ENCODE data around the gene MATR3.

Gene MATR3

DNA sequence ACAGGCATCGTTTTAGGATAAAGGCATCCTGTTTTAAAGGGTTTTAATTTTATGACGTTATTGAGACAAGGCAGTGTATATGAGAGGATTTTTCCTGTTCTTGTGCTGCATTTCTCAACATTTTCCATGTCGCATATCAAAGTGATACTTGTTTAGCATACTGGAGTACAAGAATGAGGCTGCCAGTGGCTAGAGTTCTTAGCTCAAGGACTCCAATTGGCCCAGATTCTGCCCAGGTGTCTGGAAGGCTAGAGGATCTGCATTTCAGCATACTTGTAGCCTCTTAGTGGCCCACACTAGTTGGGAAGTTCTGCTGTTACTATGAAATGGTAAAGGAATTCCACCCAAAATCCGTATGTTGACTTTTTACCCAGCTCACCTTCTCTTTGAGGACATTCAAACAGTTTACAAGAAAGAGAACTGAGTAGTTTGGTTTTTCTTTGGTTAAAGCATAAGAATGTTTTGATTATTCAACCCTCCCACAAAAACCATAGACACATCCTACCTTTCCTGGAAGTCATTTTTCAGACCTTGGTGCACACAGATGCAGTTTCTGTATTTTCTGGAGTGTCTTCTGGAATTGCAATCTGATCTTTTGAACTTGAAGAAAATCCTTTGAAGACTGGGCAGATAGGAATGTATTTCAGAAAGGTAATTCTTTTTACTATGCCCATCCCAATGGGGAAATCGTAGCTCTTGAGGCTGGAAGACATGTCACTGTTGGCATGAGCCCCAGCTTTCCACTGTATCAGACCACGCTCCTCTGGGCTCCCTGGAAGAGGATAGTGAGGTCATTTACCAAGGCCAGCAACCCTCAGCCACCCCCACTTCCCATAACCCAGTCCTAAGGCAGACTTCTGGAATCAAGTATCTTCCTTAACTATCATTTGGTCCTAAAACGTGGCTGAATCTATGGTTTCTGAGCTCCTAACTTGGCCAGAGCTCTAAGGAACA is 78.2 kb downstream of the MATR3 start:
- no peak overlapping the region for H3K4me3 ChIP-seq (ENCODE audit: low read length)
- TF ChIP-seq CTCF (conservative IDR thresholded peaks at IDR 0.05; ENCODE audit: low read length): no peak
- no peak for DNase-seq (ENCODE audit: low read depth)

- DNase-seq (ENCODE audit: low read depth): no peak
- H3K4me3 ChIP-seq (ENCODE audit: low read length): no peak overlapping the region
- TF ChIP-seq CTCF (conservative IDR thresholded peaks at IDR 0.05; ENCODE audit: low read length): no peak
These were observed 81.4 kb downstream of the MATR3 start for GRCh38 chr5:139374909-139375308.

GRCh38 chr5:139376364-139376763 is 82.8 kb downstream of the MATR3 start:
- H3K4me3 ChIP-seq (ENCODE audit: low read length): no peak overlapping the region
- no peak for DNase-seq (ENCODE audit: low read depth)
- TF ChIP-seq CTCF (conservative IDR thresholded peaks at IDR 0.05; ENCODE audit: low read length): no peak

DNA sequence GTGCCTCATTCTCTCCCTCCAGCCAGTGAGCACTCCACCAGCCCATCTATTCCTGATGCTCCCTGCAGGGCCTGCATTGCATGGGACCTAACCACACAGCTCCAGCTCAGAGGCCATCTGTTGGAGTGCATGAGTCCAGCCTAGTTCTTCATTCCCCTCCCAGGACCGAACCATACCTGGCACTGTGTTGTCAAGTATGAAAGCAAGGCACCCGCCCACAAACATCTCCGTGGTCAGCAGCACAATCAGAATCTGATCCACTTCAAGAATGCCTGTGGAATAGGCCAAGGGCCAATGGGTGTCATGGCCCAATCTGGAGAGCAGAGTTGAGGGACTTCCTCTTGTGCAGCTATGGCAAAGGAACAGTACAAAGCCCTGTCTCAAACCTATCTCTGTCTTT is 83.7 kb downstream of the MATR3 start:
- no peak for TF ChIP-seq CTCF (conservative IDR thresholded peaks at IDR 0.05; ENCODE audit: low read length)
- H3K4me3 ChIP-seq (ENCODE audit: low read length): no peak overlapping the region
- no peak for DNase-seq (ENCODE audit: low read depth)

DNA sequence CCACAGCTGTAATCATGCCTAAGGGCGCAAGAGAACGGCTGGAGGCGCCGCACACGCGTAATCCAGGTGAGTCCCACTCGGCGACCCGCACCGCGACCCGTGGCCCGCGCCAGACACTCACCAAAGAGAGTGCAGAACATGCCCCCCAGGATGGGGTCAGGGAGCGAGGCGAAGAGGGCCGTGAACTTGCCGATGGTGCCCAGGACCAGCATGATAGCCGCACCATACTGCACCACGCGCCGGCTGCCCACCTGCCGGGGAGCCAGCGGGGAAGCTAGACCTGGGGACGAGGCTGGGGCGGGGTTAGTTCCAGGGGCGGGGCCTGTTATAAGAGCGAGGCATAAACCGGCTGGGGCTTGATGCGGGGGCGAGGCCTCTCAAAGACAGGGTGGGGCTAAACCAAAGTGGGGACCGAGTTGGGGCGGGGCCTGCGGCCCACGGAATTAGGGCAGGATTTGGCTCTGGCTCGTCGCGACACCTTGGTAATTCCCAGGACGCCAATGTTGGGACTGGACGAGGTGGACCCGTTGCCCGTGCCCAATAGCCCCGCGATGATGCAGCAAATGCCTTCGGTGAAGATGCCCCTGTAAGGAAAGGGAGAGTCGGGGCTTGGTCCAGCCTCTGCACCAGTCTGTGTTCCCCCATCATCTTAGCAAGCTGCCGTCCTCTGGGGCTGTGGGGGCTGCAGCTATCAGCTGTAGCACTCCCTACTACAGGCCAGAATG is 84.7 kb downstream of the MATR3 start:
- no peak overlapping the region for H3K4me3 ChIP-seq (ENCODE audit: low read length)
- TF ChIP-seq CTCF (conservative IDR thresholded peaks at IDR 0.05; ENCODE audit: low read length): no peak
- DNase-seq (ENCODE audit: low read depth): no peak

DNA sequence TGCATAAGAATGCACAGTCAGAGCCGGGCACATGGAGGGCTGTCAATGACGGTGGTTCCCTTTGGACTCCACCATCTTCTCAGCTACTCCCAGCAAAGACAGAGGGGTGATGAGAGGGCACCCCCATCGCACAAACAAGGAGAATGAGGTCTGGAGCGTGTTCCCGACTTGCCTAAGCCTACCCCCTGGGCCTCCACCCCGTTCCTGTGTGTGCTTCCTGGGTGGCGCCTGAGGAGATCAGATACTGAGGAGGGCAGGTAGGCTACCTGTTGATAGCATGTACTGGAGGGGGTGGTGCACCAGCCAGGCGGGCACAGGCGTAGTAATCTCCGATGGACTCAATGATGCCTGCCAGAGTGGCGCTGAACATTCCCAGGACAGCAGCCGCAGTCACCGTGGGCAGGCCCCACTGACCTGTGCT is 85.4 kb downstream of the MATR3 start:
- TF ChIP-seq CTCF (conservative IDR thresholded peaks at IDR 0.05; ENCODE audit: low read length): no peak
- no peak overlapping the region for H3K4me3 ChIP-seq (ENCODE audit: low read length)
- no peak for DNase-seq (ENCODE audit: low read depth)
